Measurements from ENCODE around the gene EP300. TPM values are rescaled to one million over a fixed set of nuclear protein-coding genes. Genes with fewer than 3 reads are reported as not detected.

The EP300 gene
- total RNA-seq, 3 donors from 2014 or later (not counting 1 experiment from before 2014, with no cell fraction given) = 180 to 193 (median 188) TPM

DNA sequence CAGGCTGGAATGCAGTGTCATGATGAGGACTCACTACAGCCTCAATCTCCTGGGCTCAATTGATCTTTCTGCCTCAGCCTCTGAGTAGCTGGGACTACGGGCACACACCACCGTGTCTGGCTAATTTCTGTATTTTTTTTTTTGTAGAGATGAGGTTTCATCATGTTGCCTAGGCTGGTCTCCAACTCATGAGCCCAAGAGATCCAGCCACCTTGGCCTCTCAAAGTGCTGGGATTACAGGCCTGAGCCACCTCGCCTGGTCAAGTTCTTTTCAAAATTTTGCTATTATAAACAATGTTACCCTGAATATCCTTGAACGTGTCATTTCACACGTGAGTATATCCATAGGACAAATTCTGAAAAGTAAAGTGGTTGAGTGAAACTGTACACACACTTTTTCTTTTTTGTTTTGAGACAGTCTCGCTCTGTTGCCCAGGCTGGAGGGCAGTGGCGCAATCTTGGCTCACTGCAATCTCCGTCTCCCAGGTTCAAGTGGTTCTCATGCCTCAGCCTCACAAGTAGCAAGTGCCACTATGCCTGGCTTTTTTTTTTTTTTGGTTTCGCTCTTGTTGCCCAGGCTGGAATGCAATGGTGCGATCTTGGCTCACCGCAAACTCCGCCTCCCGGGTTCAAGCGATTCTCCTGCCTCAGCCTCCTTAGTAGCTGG is 21.6 kb upstream of the EP300 start:
- intact Hi-C loops (cut with micrococcal nuclease) = no loop called here
- Mint-ChIP-seq H3K4me1 (peaks cover 7 to 8% of the 10 kb centered on the region in 2 donors), H3K27ac (no peak overlapping the region), H3K36me3 (no peaks in the 10 kb centered on the region), H3K4me3 (no peak overlapping the region), H3K9me3 (no peaks in the 10 kb centered on the region), H3K27me3 (ENCODE audit: low read depth in 2 of 2) (peaks cover 0 to 2% of the 10 kb centered on the region in 2 donors)
- ATAC-seq = no peak
- H3K27ac ChIP-seq (ENCODE audit: low read length) = no peak overlapping the region
- DNase-seq = no peak
- TF ChIP-seq, protein P1, sequence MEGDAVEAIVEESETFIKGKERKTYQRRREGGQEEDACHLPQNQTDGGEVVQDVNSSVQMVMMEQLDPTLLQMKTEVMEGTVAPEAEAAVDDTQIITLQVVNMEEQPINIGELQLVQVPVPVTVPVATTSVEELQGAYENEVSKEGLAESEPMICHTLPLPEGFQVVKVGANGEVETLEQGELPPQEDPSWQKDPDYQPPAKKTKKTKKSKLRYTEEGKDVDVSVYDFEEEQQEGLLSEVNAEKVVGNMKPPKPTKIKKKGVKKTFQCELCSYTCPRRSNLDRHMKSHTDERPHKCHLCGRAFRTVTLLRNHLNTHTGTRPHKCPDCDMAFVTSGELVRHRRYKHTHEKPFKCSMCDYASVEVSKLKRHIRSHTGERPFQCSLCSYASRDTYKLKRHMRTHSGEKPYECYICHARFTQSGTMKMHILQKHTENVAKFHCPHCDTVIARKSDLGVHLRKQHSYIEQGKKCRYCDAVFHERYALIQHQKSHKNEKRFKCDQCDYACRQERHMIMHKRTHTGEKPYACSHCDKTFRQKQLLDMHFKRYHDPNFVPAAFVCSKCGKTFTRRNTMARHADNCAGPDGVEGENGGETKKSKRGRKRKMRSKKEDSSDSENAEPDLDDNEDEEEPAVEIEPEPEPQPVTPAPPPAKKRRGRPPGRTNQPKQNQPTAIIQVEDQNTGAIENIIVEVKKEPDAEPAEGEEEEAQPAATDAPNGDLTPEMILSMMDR (IDR thresholded peaks at IDR 0.05) = no peak
- H3K27me3 ChIP-seq (ENCODE audit: control insufficient read depth, insufficient read depth, low read length) = no peaks in the 10 kb centered on the region
- H3K4me1 ChIP-seq (ENCODE audit: control insufficient read depth, insufficient read depth, low read length) = peaks cover 3% of the 10 kb centered on the region
- 93% methylated on average over 14 of the region's 14 CpGs for WGBS (ENCODE audit: insufficient coverage)
- H3K9me3 ChIP-seq (ENCODE audit: control insufficient read depth, insufficient read depth, low read length) = no peaks in the 10 kb centered on the region
- no peak overlapping the region for H3K4me3 ChIP-seq (ENCODE audit: low read length)
- no peaks in the 10 kb centered on the region for H3K36me3 ChIP-seq (ENCODE audit: control insufficient read depth, insufficient read depth, low read length)

DNA sequence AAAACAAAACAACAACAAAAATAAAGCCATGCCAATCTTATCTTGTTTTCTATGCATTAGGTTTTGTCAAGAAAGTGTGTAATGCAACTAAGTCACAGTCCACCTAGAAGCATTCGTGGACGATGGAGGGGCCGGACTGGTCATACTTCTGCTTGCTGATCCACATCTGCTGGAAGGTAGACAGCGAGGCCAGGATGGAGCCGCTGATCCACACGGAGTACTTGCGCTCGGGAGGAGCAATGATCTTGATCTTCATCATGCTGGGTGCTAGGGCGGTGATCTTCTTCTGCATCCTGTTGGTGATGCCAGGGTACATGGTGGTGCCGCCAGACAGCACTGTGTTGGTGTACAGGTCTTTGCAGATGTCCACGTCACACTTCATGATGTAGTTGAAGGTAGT is 18.3 kb upstream of the EP300 start:
- DNase-seq (no peak), ATAC-seq (no peak)
- Histone ChIP-seq H3K9me3 (ENCODE audit: control insufficient read depth, insufficient read depth, low read length) (no peaks in the 10 kb centered on the region), H3K4me1 (ENCODE audit: control insufficient read depth, insufficient read depth, low read length) (no peaks in the 10 kb centered on the region), H3K27me3 (ENCODE audit: control insufficient read depth, insufficient read depth, low read length) (no peaks in the 10 kb centered on the region), H3K4me3 (ENCODE audit: low read length) (no peak overlapping the region), H3K27ac (ENCODE audit: low read length) (no peak overlapping the region), H3K36me3 (ENCODE audit: control insufficient read depth, insufficient read depth, low read length) (no peaks in the 10 kb centered on the region)
- no peaks in the 10 kb centered on the region for H3K36me3 Mint-ChIP-seq
- H3K4me3 Mint-ChIP-seq = no peak overlapping the region
- no peaks in the 10 kb centered on the region for H3K27me3 Mint-ChIP-seq (ENCODE audit: low read depth in 2 of 2)
- H3K9me3 Mint-ChIP-seq = no peaks in the 10 kb centered on the region
- intact Hi-C loops (cut with micrococcal nuclease) = no loop called here
- no peak overlapping the region for H3K27ac Mint-ChIP-seq
- 95% methylated on average over 11 of the region's 11 CpGs for WGBS (ENCODE audit: insufficient coverage)
- H3K4me1 Mint-ChIP-seq = peaks cover 2 to 3% of the 10 kb centered on the region in 2 donors
- TF ChIP-seq, protein P1 (IDR thresholded peaks at IDR 0.05) = no peak

DNA sequence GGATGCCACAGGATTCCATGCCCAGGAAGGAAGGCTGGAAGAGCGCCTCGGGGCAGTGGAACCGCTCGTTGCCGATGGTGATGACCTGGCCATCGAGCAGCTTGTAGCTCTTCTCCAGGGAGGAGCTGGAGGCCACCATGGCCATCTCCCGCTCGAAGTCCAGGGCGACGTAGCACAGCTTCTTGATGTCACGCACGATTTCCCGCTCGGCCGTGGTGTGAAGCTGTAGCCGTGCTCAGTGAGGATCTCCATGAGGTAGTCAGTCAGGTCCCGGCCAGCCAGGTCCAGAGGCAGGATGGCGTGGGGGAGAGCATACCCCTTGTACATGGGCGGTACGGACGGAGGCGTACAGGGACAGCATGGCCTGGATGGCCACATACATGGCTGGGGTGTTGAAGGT is 17.9 kb upstream of the EP300 start:
- H3K4me3 Mint-ChIP-seq = no peak overlapping the region
- Histone ChIP-seq H3K4me1 (ENCODE audit: control insufficient read depth, insufficient read depth, low read length) (no peaks in the 10 kb centered on the region), H3K36me3 (ENCODE audit: control insufficient read depth, insufficient read depth, low read length) (no peaks in the 10 kb centered on the region), H3K9me3 (ENCODE audit: control insufficient read depth, insufficient read depth, low read length) (no peaks in the 10 kb centered on the region), H3K27ac (ENCODE audit: low read length) (no peak overlapping the region), H3K27me3 (ENCODE audit: control insufficient read depth, insufficient read depth, low read length) (no peaks in the 10 kb centered on the region), H3K4me3 (ENCODE audit: low read length) (no peak overlapping the region)
- ATAC-seq (no peak), DNase-seq (no peak)
- no peaks in the 10 kb centered on the region for H3K9me3 Mint-ChIP-seq
- TF ChIP-seq, protein P1 (IDR thresholded peaks at IDR 0.05) = no peak
- no peaks in the 10 kb centered on the region for H3K4me1 Mint-ChIP-seq
- H3K36me3 Mint-ChIP-seq = no peaks in the 10 kb centered on the region
- WGBS (ENCODE audit: insufficient coverage) = 97% methylated on average over 22 of the region's 22 CpGs
- H3K27ac Mint-ChIP-seq = no peak overlapping the region
- intact Hi-C loops (cut with micrococcal nuclease) = no loop called here
- H3K27me3 Mint-ChIP-seq (ENCODE audit: low read depth in 2 of 2) = no peaks in the 10 kb centered on the region
